ENCODE data around the gene SLC1A2.
A peak's percentile ranks its signal among the peaks of the same experiment; 100 is the strongest.

The SLC1A2 gene

DNA sequence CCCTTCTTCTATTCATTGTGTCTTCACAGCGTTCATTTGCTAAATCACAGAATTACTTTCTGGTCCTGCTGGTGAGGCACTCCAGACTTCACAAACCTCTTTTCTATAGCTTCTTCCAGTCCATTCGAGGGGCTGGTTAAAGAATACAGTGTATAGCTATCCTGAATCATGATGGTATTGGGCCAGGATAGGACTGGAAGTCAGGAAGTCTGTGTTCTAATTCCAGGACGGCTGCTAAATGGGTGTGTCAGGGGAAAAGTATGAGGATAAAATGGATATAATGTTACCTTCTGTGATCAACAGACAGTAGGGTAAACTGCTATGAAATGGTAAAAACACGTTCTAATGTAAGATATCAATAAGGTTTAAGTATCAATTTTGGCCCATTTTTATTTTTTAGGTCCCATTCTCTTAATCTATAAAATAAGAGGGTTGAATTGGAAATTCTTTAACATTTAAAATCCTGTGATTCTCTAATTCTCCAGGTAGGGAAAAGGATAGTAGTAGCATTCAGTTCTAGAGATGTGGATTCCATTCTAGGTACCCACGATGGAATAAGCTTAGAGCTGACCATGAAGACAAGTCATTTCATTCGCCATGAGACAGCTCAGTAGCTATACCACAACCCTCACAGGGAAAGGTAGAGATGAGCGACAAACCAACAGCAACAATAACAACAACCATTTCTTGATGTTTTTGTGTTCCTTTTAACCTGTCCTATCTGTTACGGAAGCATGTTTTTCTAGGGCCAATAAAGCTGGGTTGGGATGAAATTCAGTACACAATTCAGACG, 96.1 kb downstream of the SLC1A2 start:
- no peak for DNase-seq

DNA sequence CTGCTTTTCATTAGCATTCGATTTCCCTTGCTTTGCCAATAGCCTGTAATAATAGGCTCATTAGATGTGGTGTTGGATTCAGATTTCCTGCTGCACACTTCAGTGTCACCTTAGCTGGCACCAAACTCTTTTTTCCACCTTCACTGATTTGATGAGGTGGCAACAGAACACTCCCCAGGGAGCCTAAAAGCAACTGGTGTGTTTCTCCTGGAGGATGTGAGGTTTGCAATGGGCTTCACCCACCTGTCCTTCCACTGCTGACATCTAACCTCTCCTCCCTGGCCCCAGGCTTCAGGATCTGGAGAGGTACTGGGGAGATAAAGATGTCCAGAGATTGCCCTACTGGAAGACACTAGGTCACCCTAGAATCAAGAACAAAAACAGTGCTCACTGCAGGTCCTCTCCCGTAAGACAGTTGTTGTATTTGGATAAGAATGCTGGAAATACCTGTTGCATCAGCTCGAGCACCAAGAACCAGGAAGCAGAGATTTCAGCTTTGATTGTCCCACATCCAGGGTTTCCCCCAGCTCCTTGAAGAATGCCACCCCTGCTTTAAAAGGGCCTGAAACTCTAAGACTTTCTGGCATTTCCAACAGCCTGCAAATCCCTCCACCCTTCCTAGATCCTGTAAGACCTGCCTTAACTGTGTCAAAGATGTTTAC, 96.9 kb downstream of the SLC1A2 start:
- no peak for DNase-seq

GRCh38 chr11:35321532-35322317, 97.6 kb downstream of the SLC1A2 start:
- DNase-seq = peak; percentile 83

DNA sequence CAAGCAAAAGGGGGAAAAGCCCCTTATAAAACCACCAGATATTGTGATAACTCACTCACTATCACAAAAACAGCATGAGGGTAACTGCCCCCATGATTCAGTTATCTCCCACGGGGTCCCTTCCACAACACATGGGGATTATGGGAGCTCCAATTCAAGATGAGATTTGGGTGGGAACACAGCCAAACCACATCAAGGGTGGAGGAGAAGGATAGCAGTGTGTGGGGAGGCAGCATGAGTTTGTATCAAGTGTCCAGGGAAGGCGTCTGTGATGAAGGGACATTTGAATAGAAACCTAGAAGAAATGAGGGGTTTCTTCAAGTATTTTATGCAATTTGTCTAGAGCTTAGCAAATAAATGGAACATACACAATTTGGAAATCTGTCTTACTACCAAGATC, 98.2 kb downstream of the SLC1A2 start:
- DNase-seq = no peak

DNA sequence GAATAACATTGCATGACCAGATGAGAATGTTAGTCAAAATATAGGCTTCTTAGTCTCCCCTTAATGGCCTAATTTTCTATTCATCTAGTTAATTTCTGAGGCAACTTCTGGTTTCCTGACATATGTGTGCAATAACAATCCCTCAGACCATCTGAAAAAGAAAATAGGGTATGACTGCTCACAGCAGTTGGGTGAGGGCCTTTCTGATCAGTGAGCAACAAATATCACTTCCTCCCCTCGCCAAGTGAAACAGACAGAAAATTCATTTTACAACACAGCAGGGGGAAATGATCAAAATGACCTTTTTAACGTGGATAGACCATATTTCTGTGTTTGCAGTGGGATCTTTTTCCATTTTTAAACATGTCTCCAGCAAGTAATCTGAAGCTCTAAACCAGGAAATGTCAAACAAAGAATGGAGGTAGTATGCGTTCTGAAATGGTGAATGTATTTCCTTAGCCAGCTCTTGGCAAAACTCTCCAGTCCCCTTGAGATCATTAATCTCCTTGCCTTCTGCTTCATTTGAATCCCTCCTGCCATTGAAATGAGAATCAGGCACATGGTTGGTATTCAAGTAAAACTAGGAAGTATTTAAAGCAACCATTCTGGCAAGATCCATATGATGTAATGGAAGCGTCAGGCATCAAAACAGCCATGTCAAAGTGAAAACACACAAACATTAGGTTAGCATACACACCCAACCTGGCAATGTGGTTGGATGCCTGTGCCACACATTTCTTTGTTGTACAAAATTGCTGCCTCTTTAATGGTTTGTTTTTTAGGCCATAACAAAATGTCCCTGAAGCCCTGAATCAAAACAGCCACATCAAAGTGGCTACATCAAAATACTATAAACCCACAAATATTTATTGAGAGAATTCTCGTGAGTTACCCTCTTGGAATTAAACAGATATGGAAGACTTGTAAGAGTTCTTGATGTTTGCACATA, 100.1 kb downstream of the SLC1A2 start:
- DNase-seq = peak; percentile 89

- no peak for DNase-seq
Observed at GRCh38 chr11:35318309-35318708, 101.0 kb downstream of the SLC1A2 start.

GRCh38 chr11:35317253-35317652, 102.1 kb downstream of the SLC1A2 start:
- DNase-seq = no peak

- DNase-seq = no peak
Observed at GRCh38 chr11:35316161-35316560, 103.2 kb downstream of the SLC1A2 start.

GRCh38 chr11:35313760-35314153, 105.6 kb downstream of the SLC1A2 start:
- DNase-seq = no peak

- DNase-seq = no peak
Observed at GRCh38 chr11:35313066-35313759, 106.1 kb downstream of the SLC1A2 start.

GRCh38 chr11:35311331-35311730, 108.0 kb downstream of the SLC1A2 start:
- no peak for DNase-seq

GRCh38 chr11:35308157-35308556, 111.2 kb downstream of the SLC1A2 start:
- no peak for DNase-seq

DNA sequence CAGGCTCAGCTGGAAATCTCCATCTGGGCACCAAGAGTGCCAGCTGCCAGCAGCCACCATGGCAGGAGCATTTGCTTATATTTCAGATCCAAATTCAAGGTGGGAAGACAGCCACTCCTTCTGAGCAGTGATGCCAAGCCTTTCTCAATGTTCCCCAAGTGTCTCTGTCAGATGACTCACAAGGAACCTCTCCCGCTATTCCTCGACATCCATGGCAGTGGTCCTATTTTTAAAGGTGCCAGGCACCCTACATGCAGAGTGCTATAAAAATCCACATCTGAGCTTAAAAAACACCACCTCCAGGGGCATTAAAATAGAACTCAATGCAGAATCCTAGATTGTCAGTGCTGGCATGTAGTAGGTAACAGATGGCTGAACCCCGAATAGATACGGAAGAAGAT, 112.1 kb downstream of the SLC1A2 start:
- DNase-seq = no peak

- no peak for DNase-seq
Observed at GRCh38 chr11:35305670-35306382, 113.5 kb downstream of the SLC1A2 start.

GRCh38 chr11:35304900-35305460, 114.4 kb downstream of the SLC1A2 start:
- no peak for DNase-seq

- no peak for DNase-seq
Observed at GRCh38 chr11:35304386-35304775, 115.0 kb downstream of the SLC1A2 start.

DNA sequence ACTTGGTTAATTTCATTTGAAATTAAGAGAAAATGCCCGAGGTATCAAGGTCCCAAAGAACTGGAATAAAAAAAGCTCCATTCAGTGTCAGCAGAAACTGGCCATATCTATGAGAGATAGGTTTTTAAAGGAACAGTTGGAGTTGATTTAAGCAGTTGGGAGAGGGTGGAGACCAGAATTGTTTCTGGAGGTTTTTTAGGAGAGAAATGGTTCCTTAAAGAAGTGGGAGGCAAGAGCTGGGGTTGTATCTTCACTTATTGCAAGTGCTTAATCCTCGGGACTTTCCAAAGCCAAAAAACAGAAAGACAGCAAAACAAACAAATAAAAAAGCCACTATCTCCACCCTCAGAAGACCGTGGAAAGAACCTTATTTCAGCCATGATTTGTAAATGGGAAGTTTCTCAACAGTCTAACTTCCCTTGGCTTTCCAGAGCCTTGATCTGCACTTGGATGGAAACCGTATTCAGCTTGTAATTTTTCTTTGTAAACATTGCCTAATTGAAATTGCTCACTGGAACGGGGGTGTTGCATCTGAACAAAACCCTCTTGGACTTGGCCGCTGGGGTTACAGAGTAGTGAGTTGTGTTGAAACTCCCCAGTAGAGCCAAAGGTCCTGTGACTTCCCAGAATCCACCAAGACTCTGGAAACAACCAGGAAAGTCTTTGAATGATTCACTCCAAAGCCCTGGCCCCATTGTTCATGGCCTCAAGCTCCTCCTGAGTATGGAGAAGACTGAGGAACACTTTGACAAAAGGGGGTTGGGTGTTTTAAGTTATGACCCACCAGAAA, 115.6 kb downstream of the SLC1A2 start:
- DNase-seq = no peak

GRCh38 chr11:35302398-35302797, 117.0 kb downstream of the SLC1A2 start:
- no peak for DNase-seq

- DNase-seq = no peak
Observed at GRCh38 chr11:35298369-35298768, 121.0 kb downstream of the SLC1A2 start.

- DNase-seq = no peak
Observed at GRCh38 chr11:35295751-35296150, 123.6 kb downstream of the SLC1A2 start.

Measured in NCI-H446 treated with DMSO at 0.1 percent for 48 hours (cell line).